Panc1 (cell line): Measurements from ENCODE around the gene PPP1R9A. TPM values are rescaled to one million over a fixed set of nuclear protein-coding genes. Genes with fewer than 3 reads are reported as not detected.

Experiments
- ATAC-seq: fragments of 200-7000 bp; cut with Tn5 transposase; 2 replicates; pipeline ENCODE4 v1.9.1; 2020; ENCODE audit warnings: mild to moderate bottlenecking, moderate library complexity
- BruUV-seq: library from RNA; stranded (reverse); fragments of 400-500 nt; replicated peaks from 2 replicates; lab custom pipeline; 2021; lab: Mats Ljungman, UMichigan
- CTCF ChIA-PET: fragments of 300-600 bp; sonication (Branson Sonifier 250); formaldehyde crosslinking; loops from one replicate; lab custom pipeline; 2022; ENCODE audit warnings: antibody characterized with exemption; lab: Charles Lee
- POLR2A ChIA-PET: fragments of 300-600 bp; sonication (Branson Sonifier 250); formaldehyde crosslinking; loops from one replicate; lab custom pipeline; 2022; ENCODE audit warnings: antibody characterized with exemption; lab: Charles Lee
- DNase-seq: peaks from one replicate; pipeline ENCODE4 v3.0.0-alpha.2; 2010; ENCODE audit warnings: low read depth, low spot score
- H3K27ac ChIP-seq: 2 replicates; pipeline ENCODE4 v1.5.1; 2011; ENCODE audit warnings: mild to moderate bottlenecking, low read length, inconsistent platforms
- H3K27me3 ChIP-seq: fragments of 200-500 bp; sonication (Bioruptor generic); 2 replicates; pipeline ENCODE4 v1.6.0; 2014; ENCODE audit warnings: low read length, inconsistent platforms; ENCODE audit not compliant: control insufficient read depth, insufficient read depth
- H3K36me3 ChIP-seq: fragments of 200-500 bp; sonication (Bioruptor generic); 2 replicates; pipeline ENCODE4 v1.5.1; 2014; ENCODE audit warnings: inconsistent platforms, mild to moderate bottlenecking, low read length, moderate library complexity; ENCODE audit not compliant: control insufficient read depth, insufficient read depth
- H3K4me1 ChIP-seq: 2 replicates; pipeline ENCODE4 v1.5.1; 2011; ENCODE audit warnings: inconsistent platforms, mild to moderate bottlenecking, low read length, moderate library complexity; ENCODE audit not compliant: control insufficient read depth, insufficient read depth
- H3K4me3 ChIP-seq, 2 experiments: 2 replicates each; pipeline ENCODE4 v1.5.1; 2011 to 2012; ENCODE audit warnings: low read depth in 2 of 2, low read length in 2 of 2, mild to moderate bottlenecking in 2 of 2, inconsistent platforms in 1 of 2, moderate library complexity in 1 of 2
- H3K9me3 ChIP-seq: fragments of 200-500 bp; sonication (Bioruptor generic); 2 replicates; pipeline ENCODE4 v1.5.1; 2014; ENCODE audit warnings: low read depth, mild to moderate bottlenecking, inconsistent platforms, low read length, moderate library complexity; ENCODE audit not compliant: control insufficient read depth, insufficient read depth
- POLR2AphosphoS5 ChIP-seq: IDR thresholded peaks from 2 replicates; pipeline ENCODE4 v1.6.1; 2012; ENCODE audit warnings: mild to moderate bottlenecking, low read depth, low read length, moderate library complexity
- SIN3A ChIP-seq: IDR thresholded peaks from 2 replicates; pipeline ENCODE4 v1.6.1; 2012; ENCODE audit warnings: low read depth, mild to moderate bottlenecking, low read length, moderate library complexity, borderline replicate concordance; ENCODE audit not compliant: insufficient read depth
- TCF7L2 ChIP-seq: IDR thresholded peaks from 2 replicates; pipeline ENCODE4 v1.6.1; 2011; ENCODE audit warnings: mild to moderate bottlenecking, low read depth, low read length, inconsistent platforms
- in situ Hi-C: cut with HindIII; loops from 2 replicates; pipeline ENCODE4 v1.10.0; 2016; ENCODE audit warnings: low sequenced_read_pairs, low pct_unique_long_range_greater_than_20kb
- intact Hi-C: fragments of 100-400 bp; cut with micrococcal nuclease; formaldehyde crosslinking; loops from one replicate; pipeline ENCODE4 v1.10.0; 2022; ENCODE audit not compliant: unreplicated experiment
- total RNA-seq: library from RNA; stranded (reverse); gene quantifications from one replicate; pipeline ENCODE4 v1.2.1, GENCODE V29; 2021; ENCODE audit not compliant: unreplicated experiment
- TF ChIP-seq, protein P1 (sequence below), 2 experiments: IDR thresholded peaks; 2 replicates each; pipeline ENCODE4 v1.6.1; 2011 to 2012; ENCODE audit warnings: low read depth in 2 of 2, control low read depth in 1 of 2, low read length in 1 of 2, mild to moderate bottlenecking in 1 of 2, moderate library complexity in 1 of 2; ENCODE audit not compliant: insufficient read depth in 1 of 2
- TF ChIP-seq, protein P2 (sequence below): fragments of 450-650 bp; IDR thresholded peaks from 2 replicates; pipeline ENCODE4 v1.5.1; 2017; ENCODE audit warnings: mild to moderate bottlenecking

Gene PPP1R9A
- total RNA-seq, 1 experiment from 2014 or later, result 5.0 TPM

- no peak overlapping the region for H3K4me3 ChIP-seq
- POLR2A ChIA-PET, result no interaction called here
- ATAC-seq, result no peak
- no peak overlapping the region for H3K27ac ChIP-seq
- H3K9me3 ChIP-seq, result no peaks in the 10 kb centered on the region
- TF ChIP-seq SIN3A (no peak), POLR2AphosphoS5 (no peak), TCF7L2 (no peak)
- TF ChIP-seq, protein P1, sequence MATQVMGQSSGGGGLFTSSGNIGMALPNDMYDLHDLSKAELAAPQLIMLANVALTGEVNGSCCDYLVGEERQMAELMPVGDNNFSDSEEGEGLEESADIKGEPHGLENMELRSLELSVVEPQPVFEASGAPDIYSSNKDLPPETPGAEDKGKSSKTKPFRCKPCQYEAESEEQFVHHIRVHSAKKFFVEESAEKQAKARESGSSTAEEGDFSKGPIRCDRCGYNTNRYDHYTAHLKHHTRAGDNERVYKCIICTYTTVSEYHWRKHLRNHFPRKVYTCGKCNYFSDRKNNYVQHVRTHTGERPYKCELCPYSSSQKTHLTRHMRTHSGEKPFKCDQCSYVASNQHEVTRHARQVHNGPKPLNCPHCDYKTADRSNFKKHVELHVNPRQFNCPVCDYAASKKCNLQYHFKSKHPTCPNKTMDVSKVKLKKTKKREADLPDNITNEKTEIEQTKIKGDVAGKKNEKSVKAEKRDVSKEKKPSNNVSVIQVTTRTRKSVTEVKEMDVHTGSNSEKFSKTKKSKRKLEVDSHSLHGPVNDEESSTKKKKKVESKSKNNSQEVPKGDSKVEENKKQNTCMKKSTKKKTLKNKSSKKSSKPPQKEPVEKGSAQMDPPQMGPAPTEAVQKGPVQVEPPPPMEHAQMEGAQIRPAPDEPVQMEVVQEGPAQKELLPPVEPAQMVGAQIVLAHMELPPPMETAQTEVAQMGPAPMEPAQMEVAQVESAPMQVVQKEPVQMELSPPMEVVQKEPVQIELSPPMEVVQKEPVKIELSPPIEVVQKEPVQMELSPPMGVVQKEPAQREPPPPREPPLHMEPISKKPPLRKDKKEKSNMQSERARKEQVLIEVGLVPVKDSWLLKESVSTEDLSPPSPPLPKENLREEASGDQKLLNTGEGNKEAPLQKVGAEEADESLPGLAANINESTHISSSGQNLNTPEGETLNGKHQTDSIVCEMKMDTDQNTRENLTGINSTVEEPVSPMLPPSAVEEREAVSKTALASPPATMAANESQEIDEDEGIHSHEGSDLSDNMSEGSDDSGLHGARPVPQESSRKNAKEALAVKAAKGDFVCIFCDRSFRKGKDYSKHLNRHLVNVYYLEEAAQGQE (IDR thresholded peaks at IDR 0.05; ENCODE audit: insufficient read depth in 1 of 2, low read depth in 2 of 2, low read length in 1 of 2), result no peak
- TF ChIP-seq, protein P2, sequence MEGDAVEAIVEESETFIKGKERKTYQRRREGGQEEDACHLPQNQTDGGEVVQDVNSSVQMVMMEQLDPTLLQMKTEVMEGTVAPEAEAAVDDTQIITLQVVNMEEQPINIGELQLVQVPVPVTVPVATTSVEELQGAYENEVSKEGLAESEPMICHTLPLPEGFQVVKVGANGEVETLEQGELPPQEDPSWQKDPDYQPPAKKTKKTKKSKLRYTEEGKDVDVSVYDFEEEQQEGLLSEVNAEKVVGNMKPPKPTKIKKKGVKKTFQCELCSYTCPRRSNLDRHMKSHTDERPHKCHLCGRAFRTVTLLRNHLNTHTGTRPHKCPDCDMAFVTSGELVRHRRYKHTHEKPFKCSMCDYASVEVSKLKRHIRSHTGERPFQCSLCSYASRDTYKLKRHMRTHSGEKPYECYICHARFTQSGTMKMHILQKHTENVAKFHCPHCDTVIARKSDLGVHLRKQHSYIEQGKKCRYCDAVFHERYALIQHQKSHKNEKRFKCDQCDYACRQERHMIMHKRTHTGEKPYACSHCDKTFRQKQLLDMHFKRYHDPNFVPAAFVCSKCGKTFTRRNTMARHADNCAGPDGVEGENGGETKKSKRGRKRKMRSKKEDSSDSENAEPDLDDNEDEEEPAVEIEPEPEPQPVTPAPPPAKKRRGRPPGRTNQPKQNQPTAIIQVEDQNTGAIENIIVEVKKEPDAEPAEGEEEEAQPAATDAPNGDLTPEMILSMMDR, result no peak
- in situ Hi-C loops (no loop called here), intact Hi-C loops (loop anchor here (10.0 kb wide), 1 partner anchor 212 kb away; no protein-coding TSS in a partner anchor)
- no peaks in the 10 kb centered on the region for H3K4me1 ChIP-seq
- no peak for DNase-seq
- H3K36me3 ChIP-seq, result no peaks in the 10 kb centered on the region
- no TSS peak for BruUV-seq
- CTCF ChIA-PET, result no interaction called here
- no peaks in the 10 kb centered on the region for H3K27me3 ChIP-seq
Measured at GRCh38 chr7:95262875-95263274, 355.5 kb downstream of the PPP1R9A start.

- ChIA-PET CTCF (no interaction called here), POLR2A (no interaction called here)
- in situ Hi-C loops (no loop called here), intact Hi-C loops (loop anchor here (10.0 kb wide), 1 partner anchor 211 kb away; no protein-coding TSS in a partner anchor)
- H3K36me3 ChIP-seq, result no peaks in the 10 kb centered on the region
- no peaks in the 10 kb centered on the region for H3K9me3 ChIP-seq
- H3K27me3 ChIP-seq, result no peaks in the 10 kb centered on the region
- BruUV-seq, result no TSS peak
- no peaks in the 10 kb centered on the region for H3K4me1 ChIP-seq
- DNase-seq (no peak), ATAC-seq (no peak)
- H3K27ac ChIP-seq, result no peak overlapping the region
- no peak overlapping the region for H3K4me3 ChIP-seq
- TF ChIP-seq SIN3A (no peak), TCF7L2 (no peak), POLR2AphosphoS5 (no peak)
- TF ChIP-seq, protein P1 (IDR thresholded peaks at IDR 0.05; ENCODE audit: insufficient read depth in 1 of 2, low read depth in 2 of 2, low read length in 1 of 2), result no peak
- TF ChIP-seq, protein P2, result no peak
Measured at GRCh38 chr7:95263785-95264362, 356.5 kb downstream of the PPP1R9A start.
